SIG-M5 treated with dmso at 0.1 percent for 504 hours (cell line): ENCODE measurements around the gene JAM3.
"Not testable (repeated sequence)": the region's sequence is repeated elsewhere in the genome, so short reads cannot be mapped to it uniquely, and the experiment has no call there.

Source experiments
- DNase-seq: peaks from one replicate; lab custom pipeline; 2025; ENCODE audit not compliant: unreplicated experiment; lab: John Stamatoyannopoulos, UW

Gene JAM3

DNA sequence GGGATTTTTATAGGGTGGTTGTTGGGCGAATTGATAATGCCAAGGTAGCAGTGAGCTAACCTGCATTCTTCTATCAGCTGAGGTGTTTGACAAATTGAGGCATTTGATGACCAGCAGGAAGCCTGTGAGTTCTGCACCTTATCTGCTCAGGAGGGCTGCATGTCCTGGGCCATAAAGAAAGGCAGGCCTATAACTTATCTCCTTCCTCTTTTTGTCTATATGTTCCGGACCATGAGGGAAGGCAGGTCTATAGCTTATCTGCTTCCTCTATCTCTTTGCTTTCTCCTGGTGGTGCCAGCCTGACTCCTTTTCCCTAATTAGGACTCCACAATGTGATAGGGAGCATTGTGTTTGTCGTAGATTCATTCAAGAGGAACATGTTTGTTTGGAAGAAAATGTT is 8.6 kb upstream of the JAM3 start:
- no peak for DNase-seq

DNA sequence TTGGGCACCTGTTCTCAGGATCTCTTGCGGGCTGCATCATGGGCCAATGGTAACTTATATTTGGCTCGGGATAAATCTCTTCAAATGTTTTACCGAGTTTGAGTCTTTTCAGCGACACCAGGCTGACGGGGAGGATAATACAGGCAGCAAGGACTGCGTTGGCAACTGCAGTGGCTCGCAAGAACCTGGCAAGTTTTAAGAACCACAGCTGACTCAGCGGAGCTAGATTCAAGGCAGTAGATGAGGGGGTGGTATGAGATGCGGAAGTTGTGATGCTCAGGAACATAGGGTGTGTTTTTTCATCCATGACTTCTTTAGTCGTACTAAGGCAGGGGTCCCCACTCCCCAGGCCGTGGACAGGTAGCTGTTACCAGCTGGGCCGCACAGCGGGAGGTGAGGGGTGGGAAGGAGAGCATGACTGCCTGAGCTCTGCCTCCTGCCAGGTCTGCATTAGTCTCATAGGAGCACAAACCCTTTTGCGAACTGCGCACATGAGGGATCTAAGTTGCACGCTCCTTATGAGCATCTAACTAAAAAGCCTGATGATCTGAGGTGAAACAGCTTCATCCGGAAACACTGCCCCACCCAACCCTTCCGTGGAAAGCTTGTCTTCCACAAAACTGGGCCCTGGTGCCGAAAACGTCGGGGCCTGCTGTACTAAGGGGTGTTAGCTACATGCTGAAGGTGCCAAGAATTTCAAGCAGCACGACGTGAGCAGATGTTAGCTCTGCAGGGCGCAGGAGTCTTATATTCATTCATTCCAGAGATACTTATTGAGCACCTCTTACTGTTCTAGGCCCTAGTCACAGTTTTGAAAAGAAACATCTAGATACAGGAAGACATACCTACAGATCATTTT is 6.4 kb upstream of the JAM3 start:
- no peak for DNase-seq

DNA sequence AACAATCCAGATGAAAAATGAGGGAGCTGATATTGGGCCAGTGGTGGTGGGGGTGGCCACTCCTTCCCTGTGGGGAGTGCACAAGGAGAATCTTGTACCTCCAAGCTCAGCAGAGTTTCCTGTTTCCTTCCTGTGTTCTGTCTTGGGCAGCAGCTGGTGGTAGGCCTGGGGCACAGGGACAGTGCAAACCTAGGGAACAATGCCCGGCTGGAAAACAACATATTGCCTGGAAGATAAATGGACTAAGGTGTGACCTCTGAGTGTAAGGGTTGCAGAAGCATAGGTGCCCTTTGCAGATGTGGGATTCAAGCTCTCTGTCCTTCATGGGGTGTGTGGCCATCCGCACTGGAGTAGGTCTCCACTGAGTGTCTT is 5.8 kb upstream of the JAM3 start:
- no peak for DNase-seq

DNA sequence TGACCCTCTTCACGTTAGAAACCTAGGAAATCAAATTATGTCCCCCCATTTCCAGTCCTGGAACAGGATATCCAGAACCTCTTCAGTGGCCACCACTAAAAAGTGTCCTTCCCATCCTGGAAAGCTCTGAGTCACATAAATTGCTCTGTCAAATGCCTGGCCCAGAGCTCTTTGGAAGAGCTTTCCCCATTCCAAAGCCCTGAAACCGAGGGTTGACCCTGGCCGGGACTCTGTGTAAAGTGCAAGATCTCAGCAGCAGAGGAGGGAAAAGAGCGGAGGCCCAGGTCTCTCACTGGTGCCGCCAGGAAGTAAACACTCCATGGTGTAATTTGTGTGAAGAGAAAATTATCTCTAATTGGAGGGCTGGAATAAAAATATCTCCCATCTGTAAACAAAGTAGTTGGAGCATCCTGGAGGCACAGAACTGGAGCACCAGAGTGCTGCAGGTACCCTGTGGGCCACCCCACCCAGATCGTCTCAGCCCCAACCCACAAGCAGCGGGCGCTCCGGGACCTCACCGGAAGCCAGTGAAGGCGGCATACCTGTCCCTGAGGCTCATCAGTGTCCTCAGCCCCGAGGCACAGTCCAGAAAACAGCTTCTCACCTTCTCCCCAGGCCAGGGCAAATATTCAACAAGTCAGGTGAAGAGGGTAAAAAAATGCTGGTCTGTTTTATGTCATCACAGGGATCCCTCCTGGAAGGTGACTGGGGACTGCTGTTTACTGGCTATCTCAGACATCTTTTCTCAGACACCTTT is 4.7 kb upstream of the JAM3 start:
- no peak for DNase-seq

DNA sequence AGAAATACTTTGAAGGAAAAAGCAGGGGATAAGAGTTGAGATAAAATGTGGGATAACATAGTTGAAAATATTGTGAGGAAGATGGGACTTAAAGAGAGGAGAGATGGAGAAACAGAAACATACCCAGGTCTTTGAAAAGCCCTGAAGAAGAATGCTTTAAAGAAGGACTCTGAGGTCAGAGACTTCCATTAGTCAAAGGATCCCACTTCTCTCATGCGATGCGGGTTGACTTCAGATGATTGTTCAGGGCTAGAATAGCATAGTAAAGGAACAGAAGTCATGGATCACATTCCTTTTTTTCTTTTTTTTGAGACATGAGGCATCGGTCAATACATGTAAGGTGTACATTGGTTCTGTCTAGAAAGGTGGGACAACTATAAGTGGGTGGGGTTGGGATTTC is 3.5 kb upstream of the JAM3 start:
- no peak for DNase-seq

DNA sequence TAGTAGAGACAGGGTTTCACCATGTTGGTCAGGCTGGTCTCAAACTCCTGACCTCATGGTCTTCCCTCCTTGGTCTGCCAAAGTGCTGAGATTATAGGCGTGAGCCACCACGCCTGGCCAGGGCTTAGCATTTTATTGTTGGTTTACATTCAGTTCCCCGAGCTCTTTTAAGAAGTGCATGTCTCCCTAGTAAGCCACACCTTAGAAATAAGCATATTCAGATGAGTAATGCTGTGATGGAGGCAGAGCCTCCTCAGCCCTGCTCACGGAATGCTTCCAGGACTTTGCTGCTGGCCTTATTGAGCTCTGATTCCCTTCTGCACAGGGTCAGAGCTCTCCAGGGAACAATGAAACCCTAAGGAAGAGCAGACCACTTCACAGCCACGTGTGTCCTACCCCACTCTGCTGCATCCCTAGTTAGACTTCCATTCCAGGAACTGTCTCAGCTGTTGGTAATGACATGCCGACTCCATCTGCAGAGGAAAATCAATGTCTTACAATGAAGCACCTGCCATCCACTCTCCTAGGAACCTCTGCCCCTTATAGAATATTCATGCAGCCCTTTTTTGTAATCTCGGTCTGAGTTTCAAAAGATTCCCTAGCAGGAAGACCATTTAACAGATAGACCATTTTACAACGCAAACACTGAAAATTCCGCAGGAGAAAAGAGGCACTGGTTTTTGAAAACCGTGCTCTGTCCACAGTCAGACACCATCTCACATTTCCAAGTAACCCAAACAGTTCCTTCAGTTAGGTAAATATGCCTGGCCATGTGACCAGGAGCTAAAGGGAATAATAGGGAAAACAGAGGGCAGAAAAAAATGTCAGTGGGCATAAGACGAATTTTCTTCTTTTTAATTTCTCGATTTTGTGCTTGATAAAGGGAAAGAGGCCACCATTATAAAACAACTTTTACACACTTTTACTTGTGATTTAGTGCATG is 1.7 kb upstream of the JAM3 start:
- DNase-seq, result no peak

DNA sequence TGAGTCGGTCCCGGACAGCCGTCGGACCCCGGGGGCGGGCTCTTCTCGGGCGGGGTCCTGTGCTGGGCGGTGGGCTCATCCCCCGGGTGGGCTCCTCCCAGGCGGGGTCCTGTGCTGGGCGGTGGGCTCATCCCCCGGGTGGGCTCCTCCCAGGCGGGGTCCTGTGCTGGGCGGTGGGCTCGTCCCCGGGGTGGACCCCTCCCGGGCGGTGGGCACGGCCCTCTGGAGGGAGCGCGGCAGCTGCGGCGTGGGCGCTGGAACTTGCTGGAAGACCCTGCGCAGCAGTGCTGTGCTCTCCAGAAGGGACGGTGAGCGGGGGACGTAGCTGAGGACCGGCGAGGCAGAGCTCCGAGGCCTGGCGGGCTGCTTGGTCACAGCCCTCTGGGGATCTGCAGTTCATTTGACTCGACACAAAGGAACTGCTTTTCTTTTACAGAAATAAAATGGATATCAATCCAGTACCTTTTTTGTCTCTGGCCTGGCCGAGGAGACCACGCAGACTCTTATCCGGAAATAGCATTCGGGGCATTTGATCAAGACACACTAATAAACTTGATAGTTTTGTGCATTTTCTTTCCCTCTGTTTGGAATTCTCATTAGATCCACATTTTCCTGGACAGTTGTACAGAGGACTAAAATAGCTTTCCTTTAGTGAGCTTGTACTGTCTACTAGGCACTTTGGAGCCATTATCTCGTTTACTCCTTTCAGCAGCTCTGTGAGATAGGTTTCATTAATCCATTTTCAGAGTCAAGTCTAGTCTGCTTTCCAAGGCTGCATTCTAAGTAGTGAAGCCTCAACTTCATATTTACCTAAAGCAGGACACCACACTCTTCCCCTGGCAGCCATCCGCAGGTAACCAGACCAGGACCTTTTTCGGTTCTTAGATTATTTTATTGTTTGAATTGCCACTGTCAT is 812 bp downstream of the JAM3 start:
- no peak for DNase-seq

DNA sequence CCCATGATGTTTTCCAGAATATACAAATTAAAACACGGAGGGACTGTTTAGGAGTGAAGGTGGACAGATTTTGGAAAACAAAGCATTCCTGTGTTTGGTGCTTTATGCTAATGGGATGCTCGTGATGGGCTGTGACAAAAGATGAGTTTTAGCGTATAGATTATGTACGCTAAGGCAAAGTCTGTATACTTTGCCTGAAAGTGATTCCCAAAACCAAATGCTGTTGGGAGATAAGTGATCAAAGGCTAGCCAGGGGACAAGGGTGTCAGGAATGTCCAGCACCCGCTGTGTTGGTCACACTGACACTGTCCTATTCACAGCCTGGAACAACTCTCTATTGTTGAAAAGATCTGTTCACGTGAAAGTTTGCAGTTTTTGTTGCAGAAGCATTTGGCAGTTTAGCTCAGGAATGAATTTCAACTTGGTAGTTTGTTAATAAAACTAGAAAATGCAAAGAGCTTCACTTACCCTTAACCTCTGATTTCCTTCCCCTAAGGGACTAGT is 1.5 kb downstream of the JAM3 start:
- no peak for DNase-seq

DNA sequence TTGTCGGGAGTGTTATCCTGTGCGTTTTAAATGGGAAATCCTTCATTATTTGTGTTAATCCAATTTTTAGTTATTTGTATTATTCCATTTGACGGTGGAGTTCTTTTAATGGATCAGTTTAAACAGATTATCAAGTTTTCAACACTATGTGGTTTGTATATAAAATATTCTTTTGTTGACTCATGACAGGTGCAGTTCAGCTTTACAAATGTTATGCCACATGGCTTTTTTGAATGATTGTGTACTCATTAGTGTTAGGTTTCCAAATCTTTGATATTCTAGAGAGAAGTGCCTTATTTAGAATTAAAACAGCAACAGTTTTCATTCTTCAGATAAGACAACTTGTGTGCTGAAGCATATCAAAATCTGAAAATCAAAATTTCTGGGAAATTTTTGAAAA is 2.4 kb downstream of the JAM3 start:
- no peak for DNase-seq

DNA sequence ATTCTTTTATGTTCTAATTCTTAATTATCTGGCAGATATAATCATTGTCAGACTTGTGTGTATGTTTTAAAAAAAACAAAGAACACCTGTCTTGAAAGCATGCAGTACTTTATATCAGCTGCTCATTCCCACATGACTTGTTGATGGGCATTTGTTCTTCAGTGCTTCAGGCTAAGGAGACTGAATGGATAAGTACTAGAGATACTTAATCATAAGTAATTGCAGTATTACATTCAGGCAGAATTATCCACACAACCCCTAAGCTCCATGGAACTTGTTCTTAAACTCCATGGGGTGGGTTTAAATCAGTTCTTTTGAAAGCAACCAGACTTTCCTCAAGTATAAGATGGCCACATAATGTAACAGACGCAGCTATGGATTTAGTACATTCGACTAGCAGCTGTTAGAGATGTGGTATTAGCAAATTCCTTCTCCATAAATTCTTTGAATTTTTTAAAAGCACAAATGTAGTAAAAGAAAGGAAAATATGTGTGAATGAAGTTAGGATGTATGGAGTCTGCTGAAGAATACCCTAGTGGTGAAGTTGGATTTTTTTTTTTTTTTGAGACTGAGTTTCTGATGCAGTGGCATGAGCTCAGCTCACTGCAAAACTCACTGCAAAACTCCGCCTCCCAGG is 3.0 kb downstream of the JAM3 start:
- DNase-seq, result no peak

DNA sequence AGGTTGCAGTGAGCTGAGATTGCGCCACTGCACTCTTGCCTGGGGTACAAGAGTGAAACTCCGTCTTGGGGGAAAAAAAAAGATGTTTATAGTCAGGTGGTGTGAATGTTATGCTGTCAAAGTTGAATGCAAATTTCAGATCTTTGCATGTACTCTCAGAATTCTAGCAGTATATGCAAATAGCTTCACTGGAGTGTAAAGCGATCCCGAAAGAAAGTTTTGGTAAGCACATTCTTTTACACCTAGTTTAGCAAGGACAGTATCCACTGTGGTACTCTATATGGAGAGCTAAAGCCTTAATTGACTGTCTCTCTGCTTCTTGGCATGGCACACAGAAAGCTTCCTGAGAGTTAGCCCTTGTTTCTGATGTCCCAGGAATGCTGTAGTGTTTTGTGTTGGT is 4.0 kb downstream of the JAM3 start:
- no peak for DNase-seq

DNA sequence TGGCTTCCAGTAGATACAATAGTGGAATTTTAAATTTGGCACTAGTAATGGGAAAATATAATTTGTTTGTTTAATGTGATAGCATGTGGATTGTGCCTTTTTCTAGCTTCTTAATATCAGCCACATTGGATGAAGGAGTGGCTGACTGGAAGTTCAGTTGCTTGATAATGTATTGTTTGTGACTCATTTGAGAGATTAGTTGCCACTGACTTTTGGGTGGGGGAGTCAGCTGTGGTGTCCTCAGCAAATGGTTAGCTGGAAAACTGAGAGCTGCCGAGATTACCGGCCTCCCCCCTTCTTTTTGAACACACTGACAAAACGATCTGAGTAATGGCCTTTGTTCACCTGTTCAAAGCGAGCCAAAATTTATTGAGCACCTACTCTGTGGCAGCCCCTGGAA is 5.5 kb downstream of the JAM3 start:
- no peak for DNase-seq

DNA sequence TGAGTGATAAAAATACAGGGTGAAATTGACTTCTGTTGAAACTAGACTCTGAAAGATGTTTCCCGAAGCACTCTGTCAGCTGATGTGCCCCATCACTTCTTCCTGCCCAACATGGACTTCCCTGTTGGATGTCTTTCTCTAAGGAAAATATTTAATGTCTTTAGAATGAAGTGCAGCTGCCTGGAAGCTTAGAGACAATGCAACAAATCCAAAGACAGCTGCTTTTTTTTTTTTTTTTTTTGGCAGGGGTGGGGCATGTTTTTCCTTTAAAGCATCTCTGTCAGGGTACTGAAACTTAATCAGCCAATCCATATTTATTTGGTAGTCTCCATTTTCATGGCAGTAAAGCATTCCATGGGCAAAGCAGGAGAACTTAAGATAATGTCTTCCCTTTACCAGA is 5.9 kb downstream of the JAM3 start:
- DNase-seq, result no peak

DNA sequence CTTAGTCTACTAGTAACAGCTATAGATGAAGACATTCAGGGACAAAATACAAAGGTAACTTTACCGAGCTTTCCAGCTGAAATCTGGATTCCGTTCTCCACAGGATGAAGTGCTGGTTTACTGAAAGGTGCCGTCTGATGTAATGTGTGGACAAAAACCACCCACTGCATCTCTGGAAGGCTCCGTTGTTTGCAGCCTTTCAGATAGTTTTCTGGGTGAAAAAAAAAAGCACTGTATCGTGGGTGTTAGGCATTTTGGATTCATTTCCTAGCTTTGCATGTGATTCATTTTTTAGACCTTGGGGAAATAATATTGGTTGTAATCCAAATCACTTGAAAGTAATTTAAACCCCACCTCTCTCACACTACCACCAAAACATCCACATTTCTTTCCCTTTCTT is 10.4 kb downstream of the JAM3 start:
- DNase-seq, result no peak

DNA sequence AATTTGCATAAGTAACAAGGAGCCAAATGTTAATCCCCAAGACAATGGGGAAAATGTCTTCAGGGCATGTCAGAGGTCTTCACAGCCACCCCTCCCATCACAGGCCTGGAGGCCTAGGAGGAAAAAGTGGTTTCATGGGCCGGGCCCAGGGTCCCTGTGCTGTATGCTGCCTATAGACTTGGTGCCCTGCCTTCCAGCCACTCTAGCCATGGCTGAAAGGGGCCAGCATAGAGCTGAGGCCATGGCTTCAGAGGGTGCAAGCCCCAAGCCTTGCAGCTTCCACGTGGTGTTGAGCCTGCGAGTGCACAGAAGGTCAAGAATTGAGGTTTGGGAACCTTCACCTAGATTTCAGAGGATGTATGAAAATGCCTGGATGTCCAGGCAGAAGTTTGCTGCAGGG is 12.4 kb downstream of the JAM3 start:
- DNase-seq, result not testable (repeated sequence)

DNA sequence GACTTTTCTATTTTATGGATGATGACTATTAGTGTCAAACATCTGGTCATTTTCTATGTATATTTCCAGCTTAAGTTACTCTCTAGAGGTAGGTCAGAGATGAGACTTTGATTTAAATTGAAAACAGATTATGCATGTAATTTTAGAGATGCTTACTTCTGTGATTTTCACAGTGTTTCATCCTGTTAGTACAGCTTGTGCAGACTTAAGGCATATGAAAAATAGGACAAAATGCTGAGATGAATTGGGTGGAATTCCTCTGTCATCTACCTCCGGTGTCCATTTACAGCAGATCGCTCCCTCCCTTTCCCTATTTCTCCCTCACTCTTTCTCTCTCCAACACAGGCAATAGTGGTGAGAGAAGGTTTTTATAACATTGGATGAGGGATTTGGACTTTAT is 14.1 kb downstream of the JAM3 start:
- DNase-seq, result no peak

DNA sequence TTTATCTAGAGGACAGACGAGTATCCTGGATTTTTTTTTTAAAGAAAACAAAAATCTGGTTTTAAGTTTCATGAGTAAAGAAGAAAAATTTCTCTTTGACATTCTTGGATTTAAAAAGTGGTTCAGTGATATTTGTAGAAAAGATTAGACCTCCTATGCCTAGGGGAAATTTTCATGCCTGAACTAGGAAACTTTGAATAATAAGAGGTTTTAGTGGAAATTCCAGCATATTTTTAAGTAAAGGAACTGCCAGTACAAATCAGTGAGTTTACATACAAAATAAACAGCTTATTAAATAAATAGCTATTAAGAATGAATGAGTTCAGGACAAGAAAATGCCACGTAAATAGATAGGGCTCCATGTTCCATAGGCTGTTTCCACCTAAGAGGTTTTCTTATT is 17.5 kb downstream of the JAM3 start:
- DNase-seq, result no peak

DNA sequence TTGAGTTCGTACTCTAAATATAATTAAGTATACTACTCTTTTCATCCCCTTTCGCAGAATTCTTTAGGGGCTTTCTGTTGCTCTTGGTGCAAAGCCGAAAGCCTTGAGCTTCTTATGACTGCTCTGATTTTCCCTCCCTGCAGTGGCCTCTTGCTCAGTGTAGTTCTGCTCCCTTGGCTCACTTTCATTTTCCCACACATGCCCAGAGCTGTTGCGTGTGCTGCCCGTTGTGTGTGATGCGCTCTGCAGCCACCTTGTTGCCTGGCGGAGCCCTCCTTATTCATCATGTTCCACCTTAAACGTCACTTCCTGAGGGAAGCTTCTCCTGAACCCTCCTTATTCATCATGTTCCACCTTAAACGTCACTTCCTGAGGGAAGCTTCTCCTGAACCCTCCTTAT is 23.1 kb downstream of the JAM3 start:
- not testable (repeated sequence) for DNase-seq

DNA sequence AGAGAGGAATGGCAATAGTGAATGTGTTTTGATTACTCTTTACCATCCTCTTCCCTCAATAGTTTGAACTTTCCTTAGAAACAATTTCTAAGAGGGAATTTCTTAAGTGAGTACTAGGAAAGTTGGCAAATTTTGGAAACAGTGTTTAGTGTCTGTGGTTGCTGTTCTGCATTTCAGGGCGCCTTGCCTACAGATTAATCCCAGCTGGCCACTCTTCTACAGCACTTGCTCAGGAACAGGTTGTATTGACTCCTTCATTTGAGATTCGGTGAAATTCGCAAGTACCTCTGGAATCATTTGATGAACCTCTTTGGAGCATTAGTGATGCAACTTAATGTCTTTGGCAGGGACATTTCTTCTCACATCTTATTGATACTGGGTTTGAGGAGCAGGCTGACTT is 28.3 kb downstream of the JAM3 start:
- DNase-seq, result no peak
